Left ventricle myocardium inferior (tissue), 1 donor: Measurements from ENCODE around the gene POM121L12. TPM values are rescaled to one million over a fixed set of nuclear protein-coding genes. Genes with fewer than 3 reads are reported as not detected.

Source experiments
- DNase-seq: peaks from one replicate; pipeline ENCODE4 v3.0.0-alpha.2; 2020
- H3K27ac ChIP-seq: fragments of 200-600 bp; replicated peaks from 2 replicates; pipeline ENCODE4 v1.8.0; 2021
- H3K27me3 ChIP-seq: fragments of 200-600 bp; 2 replicates; pipeline ENCODE4 v1.8.0; 2021; ENCODE audit warnings: low read depth
- H3K36me3 ChIP-seq: fragments of 200-600 bp; 2 replicates; pipeline ENCODE4 v1.8.0; 2021
- H3K4me1 ChIP-seq: fragments of 200-600 bp; 2 replicates; pipeline ENCODE4 v1.8.0; 2021
- H3K4me3 ChIP-seq: fragments of 200-600 bp; 2 replicates; pipeline ENCODE4 v1.8.0; 2021; ENCODE audit warnings: mild to moderate bottlenecking, moderate library complexity
- H3K9me3 ChIP-seq: fragments of 200-600 bp; replicated peaks from 2 replicates; pipeline ENCODE4 v1.8.0; 2021
- CTCF ChIP-seq: fragments of 200-600 bp; IDR thresholded peaks from 2 replicates; pipeline ENCODE4 v1.8.0; 2021; ENCODE audit warnings: antibody characterized with exemption, mild to moderate bottlenecking, borderline replicate concordance
- intact Hi-C: fragments of 100-400 bp; cut with micrococcal nuclease; formaldehyde crosslinking; loops from one replicate; pipeline ENCODE4 v1.11.0; 2022
- total RNA-seq: library from RNA; stranded (reverse); fragmentation: NEBNext Ultra II Directional; extraction: Animal tissue kit (Norgen Biotek cat#: 25700); gene quantifications from one replicate; pipeline ENCODE4 v1.2.1, GENCODE V29; 2021
- donor health status: DM: no; HTN: yes; CAD: no; lungs with severe emphysema.

The POM121L12 gene
- total RNA-seq, 1 donor from 2014 or later = not detected

DNA sequence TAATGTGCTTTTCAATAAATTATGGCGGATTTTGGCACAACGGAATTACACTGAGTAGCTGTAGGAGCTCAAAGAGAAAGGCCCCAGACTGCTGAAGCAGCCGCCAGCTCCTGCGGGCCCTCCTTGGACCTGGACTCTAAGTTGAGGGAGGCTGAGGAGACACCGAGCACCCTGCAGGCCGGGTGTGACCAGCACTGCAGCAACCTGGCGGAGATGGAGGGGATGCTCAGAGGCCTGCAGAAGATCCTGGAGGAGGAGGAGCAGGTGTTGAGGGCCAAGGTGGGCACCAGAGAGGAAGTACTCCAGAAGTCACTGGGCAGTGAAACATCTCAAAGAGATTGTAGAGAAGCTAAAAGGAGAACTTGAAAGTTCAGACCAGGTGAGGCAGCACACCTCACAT lies 33.0 kb upstream of the POM121L12 start:
- DNase-seq = no peak
- intact Hi-C loops = no loop called here
- no peaks in the 10 kb centered on the region for H3K27me3 ChIP-seq
- no peak overlapping the region for H3K27ac ChIP-seq
- H3K4me1 ChIP-seq = no peaks in the 10 kb centered on the region
- no peaks in the 10 kb centered on the region for H3K36me3 ChIP-seq
- no peak overlapping the region for H3K4me3 ChIP-seq
- no peak for TF ChIP-seq CTCF
- H3K9me3 ChIP-seq = peaks cover 21% of the 10 kb centered on the region

GRCh38 chr7:53003653-53004445 lies 31.6 kb upstream of the POM121L12 start:
- Histone ChIP-seq H3K4me1 (no peaks in the 10 kb centered on the region), H3K36me3 (no peaks in the 10 kb centered on the region), H3K4me3 (no peak overlapping the region), H3K27me3 (no peaks in the 10 kb centered on the region), H3K27ac (no peak overlapping the region), H3K9me3 (peaks cover 22% of the 10 kb centered on the region)
- no peak for TF ChIP-seq CTCF
- intact Hi-C loops = no loop called here
- no peak for DNase-seq

DNA sequence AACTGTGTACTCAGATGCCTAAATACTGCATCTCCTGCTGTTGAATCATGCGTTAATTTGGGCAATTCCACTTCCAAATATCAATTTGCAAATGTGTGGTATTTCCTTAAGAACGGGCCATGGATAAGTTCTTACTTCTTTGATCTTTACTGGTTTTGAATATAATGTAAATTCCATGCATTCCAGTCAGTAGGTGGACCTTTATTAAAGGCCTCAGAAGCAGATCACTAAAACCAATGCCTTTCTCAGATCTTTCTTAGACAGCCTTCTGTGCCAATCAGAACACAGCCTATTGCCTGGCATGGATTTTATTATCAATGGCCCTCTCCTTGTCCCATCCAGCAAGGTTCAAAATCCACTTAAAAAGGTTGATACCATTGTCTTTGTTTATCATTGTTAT lies 21.5 kb upstream of the POM121L12 start:
- H3K36me3 ChIP-seq = no peaks in the 10 kb centered on the region
- no peak overlapping the region for H3K4me3 ChIP-seq
- intact Hi-C loops = no loop called here
- H3K4me1 ChIP-seq = no peaks in the 10 kb centered on the region
- H3K9me3 ChIP-seq = peaks cover 12% of the 10 kb centered on the region
- TF ChIP-seq CTCF = no peak
- no peak overlapping the region for H3K27ac ChIP-seq
- H3K27me3 ChIP-seq = no peaks in the 10 kb centered on the region
- DNase-seq = no peak

DNA sequence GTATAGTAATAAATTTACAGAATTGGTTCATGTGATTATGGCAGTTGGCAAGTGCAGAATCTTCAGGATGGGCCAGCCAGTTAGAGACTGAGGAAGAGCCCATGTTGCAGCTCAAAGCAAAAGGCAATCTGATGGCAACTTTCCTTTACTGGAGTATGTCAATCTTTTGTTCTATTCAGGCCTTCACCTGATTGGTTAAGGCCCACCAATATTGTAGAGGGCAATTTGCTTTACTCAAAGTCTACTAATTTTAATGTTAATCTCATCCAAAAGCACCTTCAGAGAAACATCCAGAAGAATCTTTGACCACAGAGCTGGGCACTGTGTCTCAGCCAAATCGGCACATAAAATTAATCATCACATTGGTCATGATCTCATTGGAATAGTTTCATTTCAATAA lies 20.0 kb upstream of the POM121L12 start:
- no peak for TF ChIP-seq CTCF
- intact Hi-C loops = no loop called here
- no peaks in the 10 kb centered on the region for H3K36me3 ChIP-seq
- H3K9me3 ChIP-seq = no peaks in the 10 kb centered on the region
- H3K4me3 ChIP-seq = no peak overlapping the region
- H3K27ac ChIP-seq = no peak overlapping the region
- H3K4me1 ChIP-seq = no peaks in the 10 kb centered on the region
- DNase-seq = no peak
- H3K27me3 ChIP-seq = no peaks in the 10 kb centered on the region

DNA sequence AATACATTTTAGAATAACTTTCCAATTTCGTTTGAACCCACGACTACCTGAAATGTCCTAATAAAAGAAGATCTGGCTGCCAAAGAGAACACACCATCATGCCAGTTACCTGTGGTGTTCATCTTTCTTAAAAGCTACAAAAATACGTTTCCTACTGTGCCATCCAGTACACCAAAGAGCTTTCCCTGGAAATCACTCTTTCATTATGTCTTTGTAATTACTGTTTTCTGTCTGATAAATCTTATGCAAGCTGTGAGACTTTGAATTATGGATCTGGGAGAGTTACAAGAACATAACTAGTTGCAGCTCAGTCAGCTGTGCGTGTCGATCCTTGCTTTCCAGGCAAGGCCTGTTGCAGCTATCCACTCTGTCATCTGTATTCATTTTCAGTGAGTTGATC lies 12.5 kb upstream of the POM121L12 start:
- Histone ChIP-seq H3K4me3 (no peak overlapping the region), H3K27me3 (no peaks in the 10 kb centered on the region), H3K4me1 (no peaks in the 10 kb centered on the region), H3K36me3 (no peaks in the 10 kb centered on the region), H3K9me3 (peaks cover 4% of the 10 kb centered on the region), H3K27ac (no peak overlapping the region)
- no peak for TF ChIP-seq CTCF
- intact Hi-C loops = no loop called here
- DNase-seq = no peak
